ENCODE measurements around the gene NR1I3. TPM values are rescaled to one million over a fixed set of nuclear protein-coding genes. Genes with fewer than 3 reads are reported as not detected.

Gene NR1I3
- total and polyA plus RNA-seq, 2 of the 13 experiments (the other 11 are each of a cell fraction or from before 2014, with no cell fraction given) = 0.62 to 0.95 TPM

DNA sequence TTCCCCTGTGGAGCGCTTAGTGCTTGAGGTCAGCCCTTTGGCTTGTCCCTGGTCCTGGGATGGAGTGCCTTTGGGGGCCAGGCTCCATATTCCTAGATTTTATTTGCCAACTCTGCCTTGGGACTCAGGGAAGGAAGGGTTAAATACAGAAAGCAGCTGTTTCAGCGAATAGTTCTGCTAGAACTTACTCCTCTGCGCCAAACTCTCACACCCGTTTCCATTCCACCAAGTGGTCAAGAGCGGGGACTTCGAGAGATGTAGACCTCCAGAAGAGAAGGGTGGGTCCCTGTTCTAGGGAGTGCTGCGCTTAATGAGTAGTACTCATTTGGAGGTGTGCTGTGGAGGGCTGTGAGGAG, 12.8 kb downstream of the NR1I3 start:
- peak overlapping the region; percentile 38 to 81 (median 54) for H3K4me3 ChIP-seq (replicated peaks in 1 of 3; ENCODE audit: insufficient read depth in 1 of 3, low read depth in 2 of 3, low read length in 3 of 3)
- in situ Hi-C loops (cut with HindIII; ENCODE audit: extremely low pct_ligation_motif_present, low pct_unique_long_range_greater_than_20kb) (loop anchor here (5.0 to 10.0 kb wide), 2 partner anchors 67 to 160 kb away; no protein-coding TSS in a partner anchor), intact Hi-C loops (cut with micrococcal nuclease; ENCODE audit: unreplicated experiment) (loop anchor here (1.0 to 5.0 kb wide), 3 partner anchors 22 to 87 kb away; partner anchors contain the start of genes NDUFS2 and SDHC)
- H3K9me3 ChIP-seq (ENCODE audit: low read length) = no peaks in the 10 kb centered on the region
- peak; percentile 3 for ATAC-seq
- CTCF ChIA-PET (ENCODE audit: low intra/inter-chr PET ratio, low total read pairs) = interaction anchor here (2.0 to 3.7 kb wide), 2 partner anchors 16 to 66 kb away, joined by 22 to 36 read pairs; no protein-coding TSS in a partner anchor
- H3K27me3 ChIP-seq (ENCODE audit: control insufficient read depth in 1 of 2, insufficient read depth in 2 of 2, low read length in 2 of 2) = no peaks in the 10 kb centered on the region; a peak in 1 of 5 replicates
- no TSS peak for BruUV-seq (replicated peaks)
- 3% methylated on average over 7 of the region's 7 CpGs for WGBS (ENCODE audit: low lambda C conversion rate)
- H3K4me1 ChIP-seq (ENCODE audit: insufficient read depth, low read length) = peaks cover 62% of the 10 kb centered on the region
- peak overlapping the region; percentile 80 for H3K4me2 ChIP-seq (ENCODE audit: low read depth, low read length)
- POLR2A ChIA-PET = interaction anchor here (0.7 to 12.5 kb wide), 23 partner anchors 9 to 204 kb away, joined by 3 to 357 read pairs (median 6); partner anchors contain the start of genes ADAMTS4, CFAP126, DEDD and F11R
- H3K9ac ChIP-seq (ENCODE audit: insufficient read depth, low read depth, low read length) = peak overlapping the region; percentile 96
- DNase-seq (ENCODE audit: low spot score) = peak; percentile 55
- H3K79me2 ChIP-seq (ENCODE audit: insufficient read depth, low read length) = peaks cover 32% of the 10 kb centered on the region
- H3K36me3 ChIP-seq (replicated peaks in 1 of 2; ENCODE audit: control insufficient read depth in 1 of 2, insufficient read depth in 2 of 2, low read length in 2 of 2) = peaks cover 13 to 39% of the 10 kb centered on the region in 2 experiments
- no peak for FAIRE-seq
- no peak overlapping the region for H2AFZ ChIP-seq (ENCODE audit: low read length)
- peak overlapping the region; percentile 99 for H3K27ac ChIP-seq (ENCODE audit: extremely low read length, insufficient read depth, low read length)
- H4K20me1 ChIP-seq (ENCODE audit: insufficient read depth, low read length) = peaks cover 11% of the 10 kb centered on the region
- TF ChIP-seq ZFYVE20 (CRISPR knock-in tag; IDR thresholded peaks at IDR 0.05; ENCODE audit: borderline replicate concordance, low read depth) = no peak
- no peak for TF ChIP-seq SAFB2 (CRISPR knock-in tag; IDR thresholded peaks at IDR 0.05; ENCODE audit: borderline replicate concordance, low read depth)
- no peak for TF ChIP-seq THAP11 (CRISPR knock-in tag; IDR thresholded peaks at IDR 0.05)
- TF ChIP-seq, protein P1, sequence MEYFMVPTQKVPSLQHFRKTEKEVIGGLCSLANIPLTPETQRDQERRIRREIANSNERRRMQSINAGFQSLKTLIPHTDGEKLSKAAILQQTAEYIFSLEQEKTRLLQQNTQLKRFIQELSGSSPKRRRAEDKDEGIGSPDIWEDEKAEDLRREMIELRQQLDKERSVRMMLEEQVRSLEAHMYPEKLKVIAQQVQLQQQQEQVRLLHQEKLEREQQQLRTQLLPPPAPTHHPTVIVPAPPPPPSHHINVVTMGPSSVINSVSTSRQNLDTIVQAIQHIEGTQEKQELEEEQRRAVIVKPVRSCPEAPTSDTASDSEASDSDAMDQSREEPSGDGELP (IDR thresholded peaks at IDR 0.05; ENCODE audit: borderline replicate concordance, low read depth) = peak; percentile 52; the same call in 1 of the 2 replicates
- no peak for TF ChIP-seq MIER2 (CRISPR knock-in tag; IDR thresholded peaks at IDR 0.05)
- 0 out of 2 replicates have a peak, but pooled peaks have one; percentile 40 for TF ChIP-seq ZNF615 (CRISPR knock-in tag; IDR thresholded peaks at IDR 0.05; ENCODE audit: borderline replicate concordance)
- TF ChIP-seq, protein P2, sequence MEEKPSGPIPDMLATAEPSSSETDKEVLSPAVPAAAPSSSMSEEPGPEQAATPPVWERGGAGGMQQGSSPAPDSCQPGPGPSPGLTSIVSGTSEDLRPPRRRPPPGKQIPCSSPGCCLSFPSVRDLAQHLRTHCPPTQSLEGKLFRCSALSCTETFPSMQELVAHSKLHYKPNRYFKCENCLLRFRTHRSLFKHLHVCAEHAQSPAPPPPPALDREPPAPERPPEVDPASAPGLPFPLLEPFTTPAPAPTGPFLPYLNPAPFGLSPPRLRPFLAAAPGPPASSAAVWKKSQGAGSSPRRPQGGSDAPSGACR (CRISPR knock-in tag; IDR thresholded peaks at IDR 0.05) = 0 out of 2 replicates have a peak, but pooled peaks have one; percentile 21
- TF ChIP-seq, protein P3, sequence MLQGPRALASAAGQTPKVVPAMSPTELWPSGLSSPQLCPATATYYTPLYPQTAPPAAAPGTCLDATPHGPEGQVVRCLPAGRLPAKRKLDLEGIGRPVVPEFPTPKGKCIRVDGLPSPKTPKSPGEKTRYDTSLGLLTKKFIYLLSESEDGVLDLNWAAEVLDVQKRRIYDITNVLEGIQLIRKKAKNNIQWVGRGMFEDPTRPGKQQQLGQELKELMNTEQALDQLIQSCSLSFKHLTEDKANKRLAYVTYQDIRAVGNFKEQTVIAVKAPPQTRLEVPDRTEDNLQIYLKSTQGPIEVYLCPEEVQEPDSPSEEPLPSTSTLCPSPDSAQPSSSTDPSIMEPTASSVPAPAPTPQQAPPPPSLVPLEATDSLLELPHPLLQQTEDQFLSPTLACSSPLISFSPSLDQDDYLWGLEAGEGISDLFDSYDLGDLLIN (CRISPR knock-in tag; IDR thresholded peaks at IDR 0.05; ENCODE audit: borderline replicate concordance) = no peak
- no peak for TF ChIP-seq KLF9 (CRISPR knock-in tag; IDR thresholded peaks at IDR 0.05; ENCODE audit: low read depth)
- no peak for TF ChIP-seq ZNF556 (CRISPR knock-in tag; IDR thresholded peaks at IDR 0.05; ENCODE audit: borderline replicate concordance)
- TF ChIP-seq, protein P4, sequence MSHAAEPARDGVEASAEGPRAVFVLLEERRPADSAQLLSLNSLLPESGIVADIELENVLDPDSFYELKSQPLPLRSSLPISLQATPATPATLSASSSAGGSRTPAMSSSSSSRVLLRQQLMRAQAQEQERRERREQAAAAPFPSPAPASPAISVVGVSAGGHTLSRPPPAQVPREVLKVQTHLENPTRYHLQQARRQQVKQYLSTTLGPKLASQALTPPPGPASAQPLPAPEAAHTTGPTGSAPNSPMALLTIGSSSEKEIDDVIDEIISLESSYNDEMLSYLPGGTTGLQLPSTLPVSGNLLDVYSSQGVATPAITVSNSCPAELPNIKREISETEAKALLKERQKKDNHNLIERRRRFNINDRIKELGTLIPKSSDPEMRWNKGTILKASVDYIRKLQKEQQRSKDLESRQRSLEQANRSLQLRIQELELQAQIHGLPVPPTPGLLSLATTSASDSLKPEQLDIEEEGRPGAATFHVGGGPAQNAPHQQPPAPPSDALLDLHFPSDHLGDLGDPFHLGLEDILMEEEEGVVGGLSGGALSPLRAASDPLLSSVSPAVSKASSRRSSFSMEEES (CRISPR knock-in tag; IDR thresholded peaks at IDR 0.05) = 0 out of 2 replicates have a peak, but pooled peaks have one; percentile 6
- TF ChIP-seq ZSCAN9 (CRISPR knock-in tag; IDR thresholded peaks at IDR 0.05; ENCODE audit: borderline replicate concordance) = no peak
- TF ChIP-seq, protein P5, sequence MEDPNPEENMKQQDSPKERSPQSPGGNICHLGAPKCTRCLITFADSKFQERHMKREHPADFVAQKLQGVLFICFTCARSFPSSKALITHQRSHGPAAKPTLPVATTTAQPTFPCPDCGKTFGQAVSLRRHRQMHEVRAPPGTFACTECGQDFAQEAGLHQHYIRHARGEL (CRISPR knock-in tag; IDR thresholded peaks at IDR 0.05) = no peak
- TF ChIP-seq RNF2 (conservative IDR thresholded peaks at IDR 0.05; ENCODE audit: low read depth) = no peak
- 0 out of 2 replicates have a peak, but pooled peaks have one; percentile 3 for TF ChIP-seq GFI1 (CRISPR knock-in tag; IDR thresholded peaks at IDR 0.05; ENCODE audit: borderline replicate concordance)
- TF ChIP-seq, protein P6, sequence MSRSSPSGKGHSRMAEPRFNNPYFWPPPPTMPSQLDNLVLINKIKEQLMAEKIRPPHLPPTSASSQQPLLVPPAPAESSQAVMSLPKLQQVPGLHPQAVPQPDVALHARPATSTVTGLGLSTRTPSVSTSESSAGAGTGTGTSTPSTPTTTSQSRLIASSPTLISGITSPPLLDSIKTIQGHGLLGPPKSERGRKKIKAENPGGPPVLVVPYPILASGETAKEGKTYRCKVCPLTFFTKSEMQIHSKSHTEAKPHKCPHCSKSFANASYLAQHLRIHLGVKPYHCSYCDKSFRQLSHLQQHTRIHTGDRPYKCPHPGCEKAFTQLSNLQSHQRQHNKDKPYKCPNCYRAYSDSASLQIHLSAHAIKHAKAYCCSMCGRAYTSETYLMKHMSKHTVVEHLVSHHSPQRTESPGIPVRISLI (CRISPR knock-in tag; IDR thresholded peaks at IDR 0.05; ENCODE audit: borderline replicate concordance) = no peak
- TF ChIP-seq ZNF614 (CRISPR knock-in tag; IDR thresholded peaks at IDR 0.05; ENCODE audit: borderline replicate concordance) = 0 out of 2 replicates have a peak, but pooled peaks have one; percentile 8
- peak; percentile 94 for TF ChIP-seq ZNF652 (CRISPR knock-in tag; IDR thresholded peaks at IDR 0.05; ENCODE audit: borderline replicate concordance, low read depth)
- 0 out of 2 replicates have a peak, but pooled peaks have one; percentile 4 for TF ChIP-seq KAT7 (CRISPR knock-in tag; IDR thresholded peaks at IDR 0.05; ENCODE audit: borderline replicate concordance)
